Activated CD8-positive, alpha-beta memory T cell treated with anti-CD3 and anti-CD28 coated beads for 48 hours (primary cell): ENCODE data around the gene KERA.

Experiments
- DNase-seq, 3 experiments: peaks; one replicate each; pipeline ENCODE4 v3.0.0-alpha.2; 2020; ENCODE audit warnings: low read depth in 2 of 3, low spot score in 2 of 3

The KERA gene

GRCh38 chr12:91074154-91074709, 16.4 kb upstream of the KERA start:
- DNase-seq = no peak

DNA sequence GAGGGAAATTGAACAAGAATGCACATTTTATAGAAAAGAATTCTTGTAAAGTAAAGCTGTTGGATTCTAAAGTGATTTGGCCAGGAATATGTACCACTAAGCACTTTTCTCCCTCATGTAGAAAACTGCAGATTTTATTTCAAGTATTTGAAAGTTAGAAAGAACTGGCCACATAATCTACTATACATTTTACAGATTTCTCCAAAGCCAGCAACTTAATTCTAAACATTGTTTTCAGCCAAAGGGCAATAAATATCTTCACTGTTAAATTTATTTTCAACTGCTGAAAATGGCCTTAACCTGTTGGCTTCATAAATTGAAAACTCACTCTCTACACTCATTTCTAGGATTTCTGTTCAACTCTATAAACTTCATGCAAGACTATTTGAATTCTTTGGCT, 15.6 kb upstream of the KERA start:
- no peak for DNase-seq

DNA sequence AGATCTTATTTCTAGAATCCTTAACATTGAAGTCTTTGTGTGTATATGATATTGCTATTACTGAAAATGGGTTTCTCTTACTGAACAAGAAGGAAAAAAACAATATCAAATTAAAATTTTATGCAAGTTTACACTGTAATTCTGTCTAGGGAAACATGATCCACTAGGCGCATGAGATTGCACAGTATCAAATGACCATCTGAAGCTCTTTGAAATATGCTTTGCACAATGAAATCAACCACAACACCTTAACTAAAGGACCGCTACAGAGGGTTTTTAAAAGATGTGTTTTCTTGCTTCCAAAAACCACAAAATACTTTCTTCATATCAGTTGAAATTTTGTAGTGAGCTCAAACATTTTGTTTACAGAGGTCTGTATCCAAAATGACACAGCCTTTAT, 15.1 kb upstream of the KERA start:
- DNase-seq = no peak

DNA sequence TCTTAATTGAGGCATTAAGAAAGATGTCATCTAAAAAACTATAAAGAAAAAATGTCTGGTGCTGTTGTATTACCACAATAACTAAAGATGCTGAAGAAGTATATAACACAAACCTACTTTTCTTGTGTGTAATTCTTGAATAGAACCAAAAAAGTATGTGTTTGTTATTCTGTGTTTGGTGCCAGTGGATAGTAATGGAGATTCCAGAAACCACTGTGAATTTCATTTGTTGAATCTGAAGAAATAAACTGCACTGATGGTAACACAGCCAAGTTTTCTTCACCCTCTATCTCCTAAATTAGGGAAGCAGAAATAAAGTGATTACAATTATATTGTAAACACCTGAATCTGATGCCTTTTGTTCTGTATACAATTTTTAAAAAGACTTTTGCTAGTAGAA, 13.1 kb upstream of the KERA start:
- no peak for DNase-seq

DNA sequence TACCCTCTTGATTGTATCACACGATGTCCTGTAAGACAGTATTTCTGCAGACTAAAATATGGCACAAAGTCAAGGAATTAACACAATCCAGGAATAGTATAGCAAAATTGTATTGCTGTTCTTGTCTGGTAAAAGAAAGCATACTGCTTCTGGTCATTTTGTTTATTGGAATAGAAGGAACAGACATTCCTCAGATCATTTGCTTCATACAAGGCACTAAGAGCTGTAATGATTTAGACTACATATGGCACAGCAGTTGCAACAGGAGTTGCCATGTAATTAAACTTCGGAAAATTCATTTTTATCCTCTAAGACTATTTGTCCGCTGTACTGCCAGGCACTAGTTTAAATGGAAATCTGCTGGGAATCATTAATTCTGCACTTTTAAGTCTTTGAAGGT, 7.6 kb upstream of the KERA start:
- DNase-seq = no peak

DNA sequence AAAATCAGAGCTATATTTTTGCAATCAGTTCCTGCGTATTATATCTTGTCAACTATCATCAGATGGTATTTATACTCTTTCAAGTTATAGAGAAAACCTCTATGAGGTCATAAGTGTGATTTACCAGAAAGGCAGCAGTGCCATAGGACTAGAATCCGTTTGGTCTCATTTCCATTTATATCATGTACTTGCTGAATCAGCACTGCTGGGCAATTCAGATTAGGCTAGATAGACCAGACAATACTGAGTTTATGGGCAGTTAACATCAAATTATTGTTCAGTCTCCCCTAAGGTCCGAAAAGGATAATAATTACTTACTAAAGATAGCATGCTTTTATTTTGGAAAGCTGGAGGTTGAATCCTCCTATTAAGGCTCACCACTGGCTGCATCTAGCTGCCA, 6.8 kb upstream of the KERA start:
- no peak for DNase-seq

DNA sequence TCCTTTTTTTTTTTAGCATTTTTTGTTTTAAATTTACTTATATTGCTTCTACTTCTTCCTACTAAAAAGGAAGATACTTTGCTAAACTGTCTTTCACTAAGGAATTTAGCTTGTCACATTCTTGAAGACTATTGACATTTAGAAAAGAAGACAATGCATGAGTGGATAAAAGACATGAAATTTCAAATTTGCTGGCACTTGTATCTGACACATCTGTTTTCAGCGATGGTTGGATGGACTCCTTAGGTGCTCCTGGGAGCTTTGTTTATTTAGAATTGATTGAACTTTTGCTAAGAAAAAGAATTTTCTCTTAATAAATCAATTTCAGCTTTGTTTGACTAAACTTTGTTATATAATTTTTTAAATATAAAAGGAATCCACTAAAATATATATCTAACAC, 3.3 kb upstream of the KERA start:
- DNase-seq = no peak

GRCh38 chr12:91059211-91059610, 1.4 kb upstream of the KERA start:
- DNase-seq = no peak

DNA sequence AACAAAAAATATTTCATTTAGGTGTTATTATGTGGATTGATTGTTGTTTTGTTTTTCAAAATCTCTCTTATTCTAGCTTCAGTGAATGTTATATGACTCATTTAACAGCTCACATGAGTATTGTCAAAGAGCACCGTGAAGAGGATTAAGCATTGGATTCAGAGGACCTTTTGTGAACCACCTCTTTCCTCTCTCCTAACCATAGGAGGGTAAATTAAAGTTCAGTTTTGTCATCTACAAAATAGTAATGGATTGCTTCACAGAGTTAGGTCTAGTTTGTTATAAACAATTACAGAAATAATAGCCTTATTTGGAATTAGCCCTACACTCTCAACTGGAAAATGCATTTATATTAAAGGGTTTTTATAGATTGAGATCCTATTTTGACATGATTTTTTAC, 962 bp upstream of the KERA start:
- no peak for DNase-seq

DNA sequence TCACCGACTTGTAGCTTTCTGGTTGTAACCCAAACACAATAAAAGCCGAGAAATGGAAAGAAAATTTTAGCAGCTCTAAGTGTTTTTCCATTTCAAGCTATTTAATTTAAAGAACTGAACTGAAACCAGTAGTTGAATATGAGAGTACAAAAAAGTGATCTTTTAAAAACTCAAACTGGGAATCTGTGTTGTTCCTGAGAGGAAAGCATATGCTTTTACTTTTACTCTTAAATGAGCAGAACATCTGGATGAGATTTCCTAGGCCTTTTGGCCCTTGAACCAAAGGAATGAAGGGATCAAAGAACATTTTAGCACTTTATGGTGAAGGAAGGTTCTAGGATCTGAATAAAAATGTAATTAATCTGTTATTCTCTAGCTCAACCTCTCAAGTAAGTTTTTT, 1.3 kb downstream of the KERA start:
- no peak for DNase-seq

DNA sequence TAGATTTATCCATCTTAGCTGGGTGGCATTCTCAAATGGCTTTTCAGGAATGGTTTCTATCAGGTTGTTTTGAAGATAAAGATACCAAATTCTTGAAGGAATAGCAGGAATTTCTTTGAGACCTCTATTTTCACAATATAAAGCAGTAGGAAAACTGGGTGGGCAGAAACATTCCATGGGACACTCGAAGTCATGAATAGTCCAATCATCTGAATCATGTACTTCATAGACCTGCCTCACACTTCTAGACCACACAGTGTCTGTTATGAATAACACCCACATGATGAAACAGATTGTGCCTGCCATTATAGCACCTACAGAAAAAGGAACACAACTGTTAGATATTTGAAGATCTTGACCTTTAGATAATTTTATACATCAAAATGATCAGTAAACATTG, 1.8 kb downstream of the KERA start:
- no peak for DNase-seq

GRCh38 chr12:91053951-91054715, 3.7 kb downstream of the KERA start:
- no peak for DNase-seq

GRCh38 chr12:91052026-91052425, 5.8 kb downstream of the KERA start:
- no peak for DNase-seq

GRCh38 chr12:91044586-91044985, 13.2 kb downstream of the KERA start:
- no peak for DNase-seq

- DNase-seq = no peak
Observed at GRCh38 chr12:91043408-91043807, 14.4 kb downstream of the KERA start.

- DNase-seq = no peak
Observed at GRCh38 chr12:91040096-91040755, 17.6 kb downstream of the KERA start.

DNA sequence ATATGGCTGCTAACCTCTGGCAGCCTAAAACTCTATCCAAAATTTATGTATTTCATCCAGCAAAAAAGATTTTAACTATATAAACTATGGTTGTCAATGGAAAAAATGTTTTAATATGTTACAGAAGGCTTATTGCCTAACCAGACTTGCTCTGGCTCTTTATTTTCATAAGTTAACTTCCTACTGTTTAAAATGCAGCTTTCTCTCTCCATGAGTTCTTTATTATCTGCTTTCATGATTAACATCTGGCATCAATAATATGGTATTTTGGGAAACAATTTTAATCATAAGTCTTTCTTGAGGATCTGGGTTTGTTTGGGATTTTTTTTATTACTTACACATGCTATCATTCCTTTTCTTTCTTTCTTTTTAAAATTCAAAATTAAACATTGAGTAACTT, 20.5 kb downstream of the KERA start:
- DNase-seq = no peak

DNA sequence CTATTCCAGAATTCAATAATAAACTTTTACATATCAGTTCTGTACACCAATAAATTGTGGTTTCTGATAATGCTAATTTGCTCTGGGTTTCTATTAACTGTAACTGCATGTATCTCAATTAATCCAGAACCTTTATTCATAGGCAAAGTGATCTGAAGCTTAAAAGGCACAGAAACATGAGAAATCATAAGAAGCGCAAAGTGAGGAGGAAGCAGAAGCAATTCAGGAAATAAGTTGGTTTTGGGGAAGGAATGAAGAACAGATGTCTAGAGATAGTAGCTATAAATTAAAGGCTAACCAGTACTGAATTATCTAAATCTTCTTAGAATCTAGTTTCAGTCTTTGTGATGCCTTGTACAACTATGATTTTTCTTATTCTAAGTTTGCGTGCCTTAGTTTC, 24.6 kb downstream of the KERA start:
- no peak for DNase-seq

GRCh38 chr12:91023326-91024004, 34.4 kb downstream of the KERA start:
- DNase-seq = no peak

GRCh38 chr12:91021076-91021475, 36.7 kb downstream of the KERA start:
- no peak for DNase-seq

DNA sequence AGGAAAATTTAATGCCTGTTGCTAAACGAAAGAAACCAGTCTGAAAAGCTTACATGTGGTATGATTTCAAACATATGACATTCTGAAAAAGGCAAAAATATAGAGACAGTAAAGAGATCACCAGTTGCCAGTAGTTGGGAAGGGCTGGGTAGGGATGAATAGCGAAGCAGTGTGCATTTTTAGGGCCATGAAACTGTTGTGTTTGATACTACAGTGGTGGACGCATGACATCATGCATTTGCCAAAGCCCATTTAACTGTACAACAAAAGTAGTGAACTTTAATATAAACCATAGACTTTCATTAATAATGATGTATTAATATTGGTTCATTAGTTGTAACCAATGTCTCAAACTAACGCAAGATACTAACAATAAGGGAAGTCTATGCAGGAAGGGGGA, 38.4 kb downstream of the KERA start:
- DNase-seq = no peak
